A549 (cell line): ENCODE results near the gene GSTO1. TPM values are rescaled to one million over a fixed set of nuclear protein-coding genes. Genes with fewer than 3 reads are reported as not detected.
"Not testable (repeated sequence)": the region's sequence is repeated elsewhere in the genome, so short reads cannot be mapped to it uniquely, and the experiment has no call there.

Experiments
- ATAC-seq, 2 experiments: fragments of 200-7000 bp in 1 of 2; fragments of >200 bp in 1 of 2; cut with Nextera tagmentation in 1 of 2; cut with Tn5 transposase in 1 of 2; 3 replicates each; pipeline versions ENCODE4 v1.8.0 to v1.9.1; 2018 to 2020; ENCODE audit warnings: mild to moderate bottlenecking in 1 of 2, moderate library complexity in 1 of 2
- CTCF ChIA-PET: fragments of 300-600 bp; sonication (Branson Sonifier 250); formaldehyde crosslinking; extraction: SDS; loops from one replicate; lab custom pipeline; 2021; ENCODE audit warnings: antibody characterized with exemption, inconsistent platforms; lab: Yijun Ruan, JAX
- POLR2A ChIA-PET: fragments of 350-600 bp; formaldehyde crosslinking; extraction: SDS; loops from one replicate; lab custom pipeline; 2021; ENCODE audit warnings: antibody characterized with exemption, inconsistent platforms; lab: Yijun Ruan, JAX
- DNase-seq, 2 experiments: peaks; one replicate each; pipeline versions ENCODE4 v3.0.0 to v3.0.0-alpha.2; 2011 to 2016; ENCODE audit warnings: low read depth in 1 of 2, low spot score in 1 of 2
- FAIRE-seq: peaks from 2 replicates; lab custom pipeline; 2011; peaks lifted over from hg19 to GRCh38; lab: Jason Lieb, UNC
- H3K27ac ChIP-seq, 2 experiments: fragments of >200 bp; sonication (Bioruptor Twin); formaldehyde crosslinking; 3 replicates each; pipeline ENCODE4 v1.5.1; 2016 to 2017
- H3K4me1 ChIP-seq: fragments of >200 bp; sonication (Bioruptor Twin); formaldehyde crosslinking; 3 replicates; pipeline ENCODE4 v1.6.1; 2016
- H3K4me2 ChIP-seq: fragments of >200 bp; sonication (Bioruptor Twin); formaldehyde crosslinking; 3 replicates; pipeline ENCODE4 v1.6.1; 2016
- H3K4me3 ChIP-seq: fragments of >200 bp; sonication (Bioruptor Twin); formaldehyde crosslinking; 3 replicates; pipeline ENCODE4 v1.5.1; 2016
- H3K9me3 ChIP-seq: fragments of >200 bp; sonication (Bioruptor Twin); formaldehyde crosslinking; 3 replicates; pipeline ENCODE4 v1.6.1; 2016
- ATOH8 ChIP-seq: fragments of 250-450 bp; sonication (Bioruptor Pico); IDR thresholded peaks from 2 replicates; pipeline ENCODE4 v1.5.0; 2020; ENCODE audit warnings: low read depth, mild to moderate bottlenecking, moderate library complexity
- BCL3 ChIP-seq: fragments of >200 bp; sonication (Bioruptor Twin); formaldehyde crosslinking; IDR thresholded peaks from 3 replicates; pipeline ENCODE4 v1.6.1; 2016
- CHD4 ChIP-seq: fragments of 200-600 bp; sonication (generic); IDR thresholded peaks from 2 replicates; pipeline ENCODE4 v1.6.1; 2016; ENCODE audit warnings: antibody characterized with exemption, mild to moderate bottlenecking, borderline replicate concordance
- EHF ChIP-seq: fragments of 250-450 bp; sonication (Bioruptor Pico); IDR thresholded peaks from 2 replicates; pipeline ENCODE4 v1.5.0; 2020; ENCODE audit warnings: mild to moderate bottlenecking
- EP300 ChIP-seq, 2 experiments: fragments of >200 bp; sonication (Bioruptor Twin); formaldehyde crosslinking; IDR thresholded peaks; 2 replicates in 1 of 2; 3 replicates in 1 of 2; pipeline ENCODE4 v1.6.1; 2016 to 2017
- GATA3 ChIP-seq: IDR thresholded peaks from 2 replicates; pipeline ENCODE4 v1.6.1; 2012; ENCODE audit warnings: borderline replicate concordance
- HEYL ChIP-seq: fragments of 250-450 bp; sonication (Bioruptor Pico); IDR thresholded peaks from 2 replicates; pipeline ENCODE4 v1.8.0; 2021; ENCODE audit warnings: mild to moderate bottlenecking, moderate library complexity
- HOXA7 ChIP-seq: fragments of 250-450 bp; sonication (Bioruptor Pico); IDR thresholded peaks from 2 replicates; pipeline ENCODE4 v1.5.0; 2020; ENCODE audit warnings: mild to moderate bottlenecking, moderate library complexity
- KDM5A ChIP-seq: fragments of 200-600 bp; sonication (generic); IDR thresholded peaks from 2 replicates; pipeline ENCODE4 v1.6.1; 2016; ENCODE audit warnings: antibody characterized with exemption, mild to moderate bottlenecking
- MAZ ChIP-seq: fragments of 150-350 bp; IDR thresholded peaks from 2 replicates; pipeline ENCODE4 v1.6.1; 2014; ENCODE audit warnings: antibody characterized with exemption, low read depth, low read length, borderline replicate concordance
- MYC ChIP-seq: IDR thresholded peaks from 2 replicates; pipeline ENCODE4 v1.6.1; 2012; ENCODE audit warnings: mild to moderate bottlenecking, inconsistent platforms, low read length, improper control_type of control experiment, borderline replicate concordance
- PHF8 ChIP-seq: fragments of 200-600 bp; sonication (generic); IDR thresholded peaks from 2 replicates; pipeline ENCODE4 v1.6.1; 2016; ENCODE audit warnings: low read depth, mild to moderate bottlenecking, antibody characterized with exemption, moderate library complexity, borderline replicate concordance
- POLR2AphosphoS2 ChIP-seq: conservative IDR thresholded peaks from 2 replicates; pipeline ENCODE4 v1.6.1; 2012; ENCODE audit warnings: low read length, improper control_type of control experiment, inconsistent platforms
- RARB ChIP-seq: fragments of 250-450 bp; sonication (Bioruptor Pico); IDR thresholded peaks from 2 replicates; pipeline ENCODE4 v1.8.0; 2021; ENCODE audit warnings: mild to moderate bottlenecking, moderate library complexity
- REST ChIP-seq: fragments of 200-600 bp; sonication (generic); IDR thresholded peaks from 2 replicates; pipeline ENCODE4 v1.6.1; 2016; ENCODE audit warnings: antibody characterized with exemption, mild to moderate bottlenecking, moderate library complexity
- TFCP2L1 ChIP-seq: fragments of 250-450 bp; sonication (Bioruptor Pico); IDR thresholded peaks from 2 replicates; pipeline ENCODE4 v1.5.0; 2021; ENCODE audit warnings: mild to moderate bottlenecking
- ZC3H11A ChIP-seq: fragments of 450-650 bp; IDR thresholded peaks from 2 replicates; pipeline ENCODE4 v1.6.1; 2014; ENCODE audit warnings: antibody characterized with exemption, mild to moderate bottlenecking
- WGBS: methylation state at CpG from one replicate; pipeline ENCODE4 v1.1.6; 2017; ENCODE audit errors: missing lambda C conversion rate; 5-methylcytosine and 5-hydroxymethylcytosine counted together
- polyA plus RNA-seq, 4 experiments: library from polyadenylated mRNA; depleted of rRNA in 3 of 4; stranded (reverse); fragments of >200 nt; fragmentation: RNase III in 1 of 4; extraction: RNeasy Plus Mini Kit Qiagen cat#74134 plus additional on column Dnase treatment in 1 of 4; gene quantifications; 2 replicates in 3 of 4; 3 replicates in 1 of 4; pipeline ENCODE4 v1.2.3, GENCODE V29; 2011 to 2017

GSTO1 gene
- polyA plus RNA-seq, 2 of the 4 experiments (the other 2 are of a cell fraction) = 163 to 204 TPM

- DNase-seq (no peak), ATAC-seq (no peak), FAIRE-seq (no peak)
- no peaks in the 10 kb centered on the region for H3K4me1 ChIP-seq
- no peak overlapping the region for H3K4me2 ChIP-seq
- H3K9me3 ChIP-seq = peaks cover 7% of the 10 kb centered on the region; the same call in 2 of the 3 replicates
- ChIA-PET POLR2A (no interaction called here), CTCF (no interaction called here)
- H3K27ac ChIP-seq = no peak overlapping the region
- no peak for TF ChIP-seq MYC
- no peak for TF ChIP-seq ATOH8 (CRISPR knock-in tag)
- H3K4me3 ChIP-seq = no peak overlapping the region
These were observed 12.1 kb upstream of the GSTO1 start for GRCh38 chr10:104242545-104242944.

GRCh38 chr10:104243009-104243408 lies 11.7 kb upstream of the GSTO1 start:
- ATAC-seq, H3K4me2 ChIP-seq, H3K4me3 ChIP-seq, FAIRE-seq, H3K4me1 ChIP-seq, POLR2A ChIA-PET, H3K9me3 ChIP-seq, DNase-seq, CTCF ChIA-PET, H3K27ac ChIP-seq: not testable (repeated sequence)
- WGBS = 71% methylated on average over 3 of the region's 3 CpGs

- TF ChIP-seq EHF (CRISPR knock-in tag) = no peak
- TF ChIP-seq CHD4 = no peak
- no peak for TF ChIP-seq GATA3
- TF ChIP-seq HEYL = no peak
- TF ChIP-seq TFCP2L1 (CRISPR knock-in tag) = no peak
- no peak for TF ChIP-seq ZC3H11A
- TF ChIP-seq RARB = no peak
- TF ChIP-seq BCL3 = no peak
- TF ChIP-seq KDM5A = no peak
- no peak for TF ChIP-seq REST
- TF ChIP-seq MAZ = no peak
- no peak for TF ChIP-seq EP300 (IDR thresholded peaks at IDR 0.05)
- no peak for TF ChIP-seq PHF8
- TF ChIP-seq HOXA7 (CRISPR knock-in tag) = no peak
- no peak for TF ChIP-seq POLR2AphosphoS2
- Histone ChIP-seq H3K4me1 (no peaks in the 10 kb centered on the region), H3K27ac (no peak overlapping the region), H3K9me3 (peaks cover 10% of the 10 kb centered on the region; the same call in 2 of the 3 replicates), H3K4me2 (no peak overlapping the region), H3K4me3 (no peak overlapping the region)
- no peak for DNase-seq
- ChIA-PET POLR2A (no interaction called here), CTCF (interaction anchor here (1.1 kb wide), 1 partner anchor 199 kb away, joined by 4 read pairs; no protein-coding TSS in a partner anchor)
- no peak for FAIRE-seq
- no peak for ATAC-seq
- WGBS = 58% methylated on average over 5 of the region's 5 CpGs
These were observed 11.2 kb upstream of the GSTO1 start for GRCh38 chr10:104243512-104243911.
